ENCODE results near the gene PTGDR2.

Gene PTGDR2

DNA sequence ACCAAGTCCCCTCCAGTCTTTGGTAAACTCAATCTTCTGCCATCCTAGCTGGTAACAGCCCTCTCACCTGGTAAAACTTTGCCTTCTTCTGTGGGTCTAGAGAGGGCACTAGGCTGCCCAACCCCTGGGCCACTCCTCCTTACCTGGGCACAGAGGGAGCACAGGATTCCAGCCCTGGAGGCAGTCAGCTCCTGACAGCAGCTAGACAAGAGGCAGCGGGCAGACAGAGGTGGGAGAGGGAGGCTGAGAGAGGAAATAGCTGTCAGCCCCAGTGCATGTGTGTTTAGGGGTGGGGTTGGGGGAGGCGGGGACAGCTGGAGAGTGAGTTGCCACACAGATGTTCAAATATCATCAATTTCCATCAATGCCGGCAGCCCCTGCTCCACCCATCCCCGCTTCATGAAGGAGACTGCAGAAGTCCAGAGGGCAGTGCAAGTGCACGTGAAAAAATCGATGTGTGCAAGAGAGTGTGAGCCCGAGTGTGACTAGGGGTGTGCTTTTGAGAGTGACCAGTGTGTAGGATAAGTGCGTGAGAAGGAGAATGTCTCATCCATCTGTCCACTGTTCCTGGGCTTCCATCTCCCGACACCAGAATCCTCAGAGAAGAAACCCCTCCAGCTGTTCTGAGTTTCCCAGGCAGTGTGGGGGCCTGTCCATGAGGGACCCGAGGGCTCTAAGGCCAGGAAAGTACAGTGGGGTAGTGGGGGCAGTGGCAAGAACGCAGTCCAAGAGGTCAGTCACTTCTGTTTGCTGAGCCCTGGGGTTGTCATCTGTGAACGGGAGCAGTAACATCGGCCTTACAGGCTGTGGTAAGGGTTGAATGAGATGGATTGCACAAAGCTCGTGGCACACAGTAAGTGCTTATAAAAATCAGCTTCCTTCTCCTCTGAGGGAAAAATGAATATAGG lies at the start of gene PTGDR2:
Gene PTGDR2, minus strand, starts transcription at position 225 of the 908 bp plus-strand sequence. CDS start 2,228 bp downstream, outside the sequence.
- no peak for DNase-seq (ENCODE audit: low read depth)

DNA sequence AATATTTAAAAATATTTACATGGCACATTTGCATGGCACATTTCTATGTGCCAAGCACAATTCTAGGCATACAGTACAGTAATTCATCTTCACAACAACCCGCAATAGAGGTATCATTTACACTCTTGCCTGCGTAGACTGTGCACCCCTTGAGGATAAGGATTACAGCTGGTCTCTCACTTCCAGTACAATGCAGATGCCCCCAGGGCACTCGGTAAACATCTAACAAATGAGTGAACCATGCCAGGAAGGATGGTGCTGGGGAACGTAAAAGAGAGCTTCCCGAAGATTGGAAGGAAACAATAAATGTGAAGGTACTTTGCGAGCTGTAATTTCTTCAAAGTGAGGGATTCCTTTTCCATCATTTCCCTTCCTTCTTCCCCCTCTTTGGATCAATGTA lies 49.3 kb upstream of the PTGDR2 start:
- no peak for DNase-seq (ENCODE audit: low read depth)

DNA sequence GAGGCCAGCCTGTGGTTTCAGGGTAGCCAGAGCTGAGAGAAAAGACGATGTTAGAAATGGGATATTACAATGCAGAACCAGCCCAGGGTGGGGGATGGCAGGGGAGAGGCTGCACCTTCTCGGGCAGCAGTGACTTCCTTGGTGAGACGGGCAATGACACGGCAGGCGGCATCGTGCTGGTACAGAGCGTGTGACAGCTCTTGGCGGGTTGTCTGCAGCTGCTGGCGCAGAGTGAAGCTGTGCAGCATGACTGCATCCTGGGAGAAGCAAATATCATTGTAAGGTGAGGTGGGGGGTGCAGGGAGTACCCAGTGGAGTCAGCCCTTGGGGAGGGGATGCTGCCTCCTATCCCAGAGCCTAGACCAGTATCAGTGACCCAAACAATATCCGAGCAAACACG lies 46.9 kb upstream of the PTGDR2 start:
- DNase-seq (ENCODE audit: low read depth) = no peak

- DNase-seq (ENCODE audit: low read depth) = no peak
Observed at GRCh38 chr11:60900673-60901404, 45.1 kb upstream of the PTGDR2 start.

DNA sequence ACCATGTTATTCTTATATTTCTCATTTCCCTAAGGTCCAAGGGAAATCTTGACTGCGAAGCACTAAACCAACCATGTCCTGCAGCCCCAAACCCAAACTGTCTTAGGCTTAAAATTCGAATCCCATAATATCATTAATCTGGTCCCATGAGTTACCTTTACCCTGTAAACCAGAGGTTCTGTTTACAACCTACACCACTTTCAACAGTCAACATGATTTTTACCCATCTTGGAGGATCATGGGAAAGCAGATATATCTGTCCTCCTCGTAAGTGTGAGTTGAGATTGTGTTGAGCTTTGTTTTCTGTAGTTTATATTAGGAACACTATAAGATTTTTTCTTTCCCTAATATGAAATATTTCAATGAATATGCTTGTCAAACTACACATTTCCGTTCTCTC lies 44.2 kb upstream of the PTGDR2 start:
- no peak for DNase-seq (ENCODE audit: low read depth)

GRCh38 chr11:60899046-60899936 lies 43.5 kb upstream of the PTGDR2 start:
- DNase-seq (ENCODE audit: low read depth) = no peak

GRCh38 chr11:60897496-60897895 lies 41.7 kb upstream of the PTGDR2 start:
- no peak for DNase-seq (ENCODE audit: low read depth)

DNA sequence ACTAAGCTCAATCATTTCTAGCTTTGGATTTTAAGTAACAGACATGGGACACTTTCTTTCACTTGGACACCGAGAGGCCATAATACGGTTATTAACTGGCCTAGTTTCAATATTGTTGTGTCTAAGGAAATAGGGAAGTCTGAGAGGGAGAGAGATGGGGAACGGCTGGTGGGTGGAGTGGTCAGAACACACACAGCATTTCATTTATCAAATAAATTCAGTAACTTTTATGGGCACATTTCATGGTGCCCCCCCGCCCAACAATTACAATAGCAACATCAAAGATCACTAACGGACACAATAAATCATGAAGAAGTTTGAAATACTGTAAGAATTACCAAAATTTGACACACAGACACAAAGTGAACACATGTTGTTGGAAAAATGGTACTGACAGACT lies 39.9 kb upstream of the PTGDR2 start:
- no peak for DNase-seq (ENCODE audit: low read depth)

GRCh38 chr11:60891103-60891741 lies 35.5 kb upstream of the PTGDR2 start:
- no peak for DNase-seq (ENCODE audit: low read depth)

GRCh38 chr11:60890696-60891095 lies 34.9 kb upstream of the PTGDR2 start:
- no peak for DNase-seq (ENCODE audit: low read depth)

- DNase-seq (ENCODE audit: low read depth) = no peak
Observed at GRCh38 chr11:60889869-60890311, 34.1 kb upstream of the PTGDR2 start.

DNA sequence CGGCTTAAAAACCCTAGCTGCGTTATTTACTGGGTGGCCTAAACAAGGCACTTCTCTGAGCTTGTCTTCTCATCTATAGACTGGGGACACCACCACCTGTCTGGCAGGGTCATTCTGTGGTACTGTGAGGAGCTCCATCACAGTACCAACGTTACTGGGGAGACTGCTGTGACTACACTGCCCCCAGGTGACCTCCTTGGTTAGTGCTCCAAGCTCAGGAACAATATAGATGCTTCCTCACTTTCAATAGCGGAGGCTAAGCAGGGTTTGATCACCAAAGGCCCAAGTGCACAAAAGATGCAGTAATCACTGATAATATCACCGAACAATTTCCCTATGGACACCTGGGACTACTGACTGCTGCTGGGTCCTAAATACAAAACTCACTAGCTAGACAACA lies 31.8 kb upstream of the PTGDR2 start:
- DNase-seq (ENCODE audit: low read depth) = no peak

- DNase-seq (ENCODE audit: low read depth) = no peak
Observed at GRCh38 chr11:60880643-60881282, 25.0 kb upstream of the PTGDR2 start.

GRCh38 chr11:60879971-60880588 lies 24.3 kb upstream of the PTGDR2 start:
- DNase-seq (ENCODE audit: low read depth) = no peak

GRCh38 chr11:60879104-60879503 lies 23.4 kb upstream of the PTGDR2 start:
- DNase-seq (ENCODE audit: low read depth) = no peak

DNA sequence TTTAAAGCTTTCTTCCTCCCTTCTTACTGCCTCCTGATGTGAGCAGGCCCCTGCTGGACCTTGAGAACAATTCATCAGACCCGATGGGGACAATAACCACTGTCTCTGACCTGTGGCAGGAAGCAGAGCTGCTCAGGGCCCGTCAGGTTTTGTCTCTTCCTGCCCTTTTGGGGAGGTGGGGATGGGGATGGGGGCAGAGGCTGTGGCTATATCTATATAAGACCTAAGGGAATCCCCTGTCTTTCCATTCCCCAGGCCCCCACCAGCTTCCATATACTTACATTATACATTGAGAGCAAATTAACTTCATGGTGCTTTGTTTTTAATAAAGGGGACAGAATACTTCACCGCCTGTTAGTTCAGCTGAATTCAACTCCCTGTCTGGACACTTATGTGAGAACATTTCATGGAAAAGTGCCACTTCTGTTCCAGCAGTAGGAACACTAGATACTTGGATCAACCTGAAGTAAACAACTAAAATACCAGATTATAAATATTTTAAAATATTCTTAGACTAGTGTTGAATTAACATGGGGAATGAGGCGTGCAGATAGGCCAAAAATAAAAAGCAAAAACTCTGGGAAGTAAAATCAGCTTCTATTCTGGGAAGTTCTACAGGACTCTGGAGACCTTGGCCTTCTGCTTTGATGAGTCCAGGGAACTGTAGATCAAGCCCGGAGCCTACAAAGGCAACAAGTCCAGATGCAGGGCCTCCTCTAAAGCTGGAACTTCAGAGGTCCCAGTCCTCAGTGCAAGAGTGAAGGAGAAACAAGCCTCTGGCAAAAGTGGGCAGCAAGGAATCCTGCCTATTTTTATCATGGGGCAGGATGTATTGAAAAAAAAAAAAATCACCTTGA lies 22.7 kb upstream of the PTGDR2 start:
- DNase-seq (ENCODE audit: low read depth) = no peak

- DNase-seq (ENCODE audit: low read depth) = no peak
Observed at GRCh38 chr11:60876168-60876485, 20.4 kb upstream of the PTGDR2 start.

GRCh38 chr11:60875366-60876167 lies 19.8 kb upstream of the PTGDR2 start:
- no peak for DNase-seq (ENCODE audit: low read depth)

All from non-pigmented ciliary epithelial cell (primary cell).